NB4 (cell line): ENCODE data around the gene YY2.

Experiments
- DNase-seq: peaks from one replicate; pipeline ENCODE4 v3.0.0; 2010; ENCODE audit warnings: low read depth
- H3K4me3 ChIP-seq: one replicate; pipeline ENCODE4 v1.5.1; 2011; ENCODE audit warnings: mild to moderate bottlenecking, low read depth, low read length, moderate library complexity
- CTCF ChIP-seq: IDR thresholded peaks from one replicate; pipeline ENCODE4 v1.5.1; 2012; ENCODE audit warnings: low read depth, low read length
- MAX ChIP-seq: IDR thresholded peaks from 2 replicates; pipeline ENCODE4 v1.6.1; 2011; ENCODE audit warnings: low read depth, low read length
- MYC ChIP-seq: IDR thresholded peaks from 2 replicates; pipeline ENCODE4 v1.6.1; 2011; ENCODE audit warnings: low read depth, low read length
- POLR2A ChIP-seq: IDR thresholded peaks from 2 replicates; pipeline ENCODE4 v1.6.1; 2011; ENCODE audit warnings: mild to moderate bottlenecking; ENCODE audit not compliant: insufficient read length; ENCODE audit errors: extremely low read depth

YY2 gene

GRCh38 chrX:21875013-21875412 lies 19.2 kb downstream of the YY2 start:
- no peak overlapping the region for H3K4me3 ChIP-seq
- TF ChIP-seq MAX (no peak), CTCF (no peak), MYC (no peak), POLR2A (no peak)
- DNase-seq: no peak

- TF ChIP-seq MYC: no peak
- TF ChIP-seq MAX: no peak
- TF ChIP-seq CTCF: no peak
- no peak for TF ChIP-seq POLR2A
- no peak for DNase-seq
- no peak overlapping the region for H3K4me3 ChIP-seq
Measured at GRCh38 chrX:21881881-21882574, 26.2 kb downstream of the YY2 start.

- no peak for DNase-seq
- H3K4me3 ChIP-seq: no peak overlapping the region
- TF ChIP-seq CTCF (no peak), MAX (no peak), POLR2A (no peak), MYC (no peak)
Measured at GRCh38 chrX:21883258-21883657, 27.5 kb downstream of the YY2 start.

- DNase-seq: no peak
- H3K4me3 ChIP-seq: no peak overlapping the region
- TF ChIP-seq POLR2A: no peak
- TF ChIP-seq MAX: no peak
- TF ChIP-seq CTCF: no peak
- TF ChIP-seq MYC: no peak
Measured at GRCh38 chrX:21885568-21885967, 29.8 kb downstream of the YY2 start.

- no peak for DNase-seq
- H3K4me3 ChIP-seq: no peak overlapping the region
- TF ChIP-seq MYC (no peak), CTCF (no peak), MAX (no peak), POLR2A (no peak)
Measured at GRCh38 chrX:21905313-21905712, 49.5 kb downstream of the YY2 start.

GRCh38 chrX:21905953-21906352 lies 50.2 kb downstream of the YY2 start:
- no peak for DNase-seq
- no peak overlapping the region for H3K4me3 ChIP-seq
- TF ChIP-seq CTCF (no peak), MAX (no peak), MYC (no peak), POLR2A (no peak)
